Erythroblast (primary cell): ENCODE measurements around the gene SCUBE2.

Source experiments
- DNase-seq, 2 experiments: peaks; one replicate each; lab custom pipeline; 2025; lab: John Stamatoyannopoulos, UW
- GATA1 ChIP-seq: IDR thresholded peaks from 2 replicates; pipeline ENCODE4 v1.6.1; 2011; ENCODE audit warnings: low read depth, mild to moderate bottlenecking, control low read depth, low read length, moderate library complexity
- POLR2A ChIP-seq: IDR thresholded peaks from 2 replicates; pipeline ENCODE4 v1.6.1; 2011; ENCODE audit warnings: mild to moderate bottlenecking, low read length

The SCUBE2 gene

GRCh38 chr11:9075556-9075955 lies 15.8 kb downstream of the SCUBE2 start:
- no peak for DNase-seq
- TF ChIP-seq POLR2A (no peak), GATA1 (no peak)

DNA sequence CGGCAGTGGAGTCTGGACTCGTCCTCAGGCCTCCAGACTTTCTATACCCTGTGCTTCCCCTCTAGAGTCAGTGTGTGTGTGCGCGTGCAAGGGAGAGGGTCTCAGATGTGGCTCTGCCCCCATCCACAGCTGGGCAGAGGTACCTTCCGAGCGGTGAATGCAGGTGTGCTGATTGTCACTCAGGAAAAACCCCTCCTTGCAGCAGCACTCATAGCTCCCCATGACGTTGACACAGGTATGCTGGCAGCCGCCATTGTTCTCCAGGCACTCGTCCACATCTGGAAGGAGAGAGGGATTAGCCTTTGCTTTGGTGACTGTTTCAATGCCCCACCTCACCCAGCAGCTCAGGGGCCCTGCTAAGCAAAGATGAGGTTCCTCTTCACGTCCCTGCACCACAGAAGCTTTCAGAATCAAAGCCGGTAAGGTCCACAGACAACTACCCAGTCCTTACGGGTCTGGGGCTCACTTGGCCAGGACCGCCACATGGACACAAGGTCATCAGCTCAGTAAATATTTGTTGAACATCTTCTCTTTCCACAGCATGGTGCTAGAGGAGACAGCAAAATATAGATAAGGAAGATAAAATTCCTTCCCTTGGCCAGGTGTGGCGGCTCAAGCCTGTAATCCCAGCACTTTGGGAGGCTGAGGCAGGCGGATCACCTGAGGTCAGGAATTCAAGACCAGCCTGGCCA lies 16.9 kb downstream of the SCUBE2 start:
- DNase-seq, result no peak
- TF ChIP-seq POLR2A (no peak), GATA1 (no peak)

DNA sequence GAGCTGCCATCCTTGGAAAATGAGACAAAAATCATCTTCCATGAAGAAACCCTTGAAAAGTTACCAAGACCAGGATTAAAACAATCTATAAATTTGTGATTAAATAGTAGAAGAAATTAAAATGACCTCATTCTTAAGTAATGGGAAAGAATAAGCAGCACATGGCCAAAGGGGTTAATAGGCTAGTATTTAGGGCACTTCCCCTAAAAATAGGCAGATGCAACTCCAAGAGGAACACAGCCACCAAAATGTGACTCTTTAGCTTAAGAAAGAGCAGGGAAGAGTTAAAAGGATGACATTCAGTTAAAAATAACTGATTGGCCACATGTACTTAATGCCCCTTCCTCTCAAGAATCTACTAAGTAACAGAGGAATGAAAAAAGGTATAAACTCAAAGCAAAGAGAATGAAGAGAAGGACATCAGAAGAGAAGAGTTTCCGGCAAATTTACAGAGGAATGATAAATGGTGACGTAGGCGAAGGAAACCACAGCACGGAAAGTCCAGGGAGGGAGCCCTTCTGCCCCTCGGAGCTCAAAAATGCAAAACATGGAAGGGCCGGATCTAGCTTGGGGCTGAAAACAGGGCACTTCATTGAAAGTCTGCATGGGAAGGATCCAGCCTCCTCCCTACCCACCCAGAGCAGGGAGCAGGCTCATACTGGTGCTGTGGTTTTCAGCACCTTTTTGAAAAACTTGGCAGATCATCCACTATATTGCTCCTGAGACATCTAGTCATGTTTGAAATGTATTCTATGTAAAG lies 17.8 kb downstream of the SCUBE2 start:
- no peak for TF ChIP-seq POLR2A
- no peak for TF ChIP-seq GATA1
- DNase-seq, result no peak

- no peak for DNase-seq
- no peak for TF ChIP-seq GATA1
- no peak for TF ChIP-seq POLR2A
Measured at GRCh38 chr11:9072626-9073176, 18.7 kb downstream of the SCUBE2 start.

DNA sequence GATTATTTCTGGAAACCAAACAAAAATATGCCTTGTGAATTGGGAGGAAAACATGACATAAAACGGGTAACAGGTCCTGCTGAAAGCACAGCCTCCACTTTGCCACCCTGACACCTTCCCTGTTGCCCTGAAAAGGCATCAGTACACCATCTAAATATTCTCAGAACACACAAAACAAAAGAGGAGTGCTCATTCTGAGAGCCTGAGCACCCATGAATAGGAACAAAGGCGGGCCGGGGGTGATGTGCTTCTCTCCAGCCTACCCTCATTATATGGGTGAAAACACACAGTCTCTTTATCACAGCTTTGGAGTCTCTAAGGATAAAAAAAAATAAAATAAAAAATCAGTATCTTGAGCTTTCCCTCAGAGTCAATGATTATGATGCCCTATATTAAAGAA lies 19.7 kb downstream of the SCUBE2 start:
- TF ChIP-seq POLR2A (no peak), GATA1 (no peak)
- DNase-seq, result no peak

GRCh38 chr11:9070749-9071491 lies 20.5 kb downstream of the SCUBE2 start:
- TF ChIP-seq GATA1 (no peak), POLR2A (no peak)
- no peak for DNase-seq

GRCh38 chr11:9069862-9070470 lies 21.4 kb downstream of the SCUBE2 start:
- no peak for DNase-seq
- TF ChIP-seq GATA1 (no peak), POLR2A (no peak)

DNA sequence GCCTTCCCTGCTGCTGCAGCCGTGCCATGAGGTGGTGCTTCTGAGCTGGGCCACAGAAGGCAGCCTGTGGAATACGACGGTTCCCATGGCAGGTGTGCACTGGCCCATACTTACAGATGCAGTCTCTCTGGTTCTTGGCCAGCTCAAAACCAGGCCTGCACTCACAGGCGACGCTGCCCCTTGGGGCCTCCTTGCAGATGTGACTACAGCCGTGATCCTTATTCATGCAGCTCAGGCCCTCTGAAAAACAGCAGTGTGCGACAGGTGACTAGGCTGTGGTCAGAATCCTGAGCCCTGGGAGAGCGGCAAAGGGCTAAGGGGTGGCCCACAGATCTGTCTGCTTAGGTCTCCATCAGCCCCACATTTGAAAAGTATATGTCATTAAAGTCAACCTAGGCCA lies 22.1 kb downstream of the SCUBE2 start:
- DNase-seq, result no peak
- TF ChIP-seq GATA1, result no peak
- TF ChIP-seq POLR2A, result no peak

- no peak for DNase-seq
- TF ChIP-seq POLR2A (no peak), GATA1 (no peak)
Measured at GRCh38 chr11:9066433-9066925, 24.9 kb downstream of the SCUBE2 start.

- TF ChIP-seq POLR2A (no peak), GATA1 (no peak)
- no peak for DNase-seq
Measured at GRCh38 chr11:9065607-9066432, 25.6 kb downstream of the SCUBE2 start.

- TF ChIP-seq POLR2A, result no peak
- TF ChIP-seq GATA1, result no peak
- DNase-seq, result no peak
Measured at GRCh38 chr11:9061807-9062206, 29.6 kb downstream of the SCUBE2 start.

GRCh38 chr11:9060700-9061111 lies 30.7 kb downstream of the SCUBE2 start:
- TF ChIP-seq POLR2A, result no peak
- no peak for TF ChIP-seq GATA1
- DNase-seq, result peak; percentile 29 to 31

GRCh38 chr11:9059406-9059805 lies 32.0 kb downstream of the SCUBE2 start:
- TF ChIP-seq POLR2A (no peak), GATA1 (no peak)
- DNase-seq, result no peak
